Measurements from ENCODE around the gene SMIM5. TPM values are rescaled to one million over a fixed set of nuclear protein-coding genes. Genes with fewer than 3 reads are reported as not detected.

Gene SMIM5
- total RNA-seq, 1 donor from 2014 or later: 1.7 TPM

GRCh38 chr17:75625813-75626486 is 7.3 kb upstream of the SMIM5 start:
- peak; percentile 85 for TF ChIP-seq CTCF (IDR thresholded peaks at IDR 0.05; ENCODE audit: insufficient read depth, low read length, poor library complexity, severe bottlenecking)
- no peak for DNase-seq (ENCODE audit: low read depth)

DNA sequence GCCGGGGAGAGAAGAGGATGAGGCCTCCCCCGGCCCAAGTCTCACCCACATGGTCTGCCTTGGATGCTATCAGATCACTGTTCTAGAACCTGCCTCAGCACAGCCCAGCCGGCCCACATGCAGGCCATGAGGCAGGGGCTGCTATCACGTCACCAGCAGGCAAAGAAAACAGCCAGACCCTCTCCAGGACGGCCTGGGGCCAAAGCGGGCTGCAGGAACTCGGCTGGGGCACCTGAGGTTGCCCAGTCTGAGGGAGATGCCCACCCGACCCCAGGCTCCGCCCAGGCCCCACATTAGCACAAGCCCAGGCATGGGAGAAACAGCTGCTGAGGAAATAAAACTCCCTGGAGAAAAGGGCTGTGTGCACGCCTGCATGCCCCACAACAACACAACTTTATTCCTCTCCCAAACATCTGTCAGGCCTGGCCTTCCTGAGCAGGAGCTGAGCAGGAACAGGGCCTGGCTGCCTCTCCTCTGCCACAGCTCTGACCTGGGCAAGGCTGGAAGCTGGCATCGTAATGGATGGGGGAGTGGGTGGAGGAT is 6.7 kb upstream of the SMIM5 start:
- no peak for TF ChIP-seq CTCF (IDR thresholded peaks at IDR 0.05; ENCODE audit: insufficient read depth, low read length, poor library complexity, severe bottlenecking)
- no peak for DNase-seq (ENCODE audit: low read depth)
- Histone ChIP-seq H3K4me3 (ENCODE audit: low read depth, low read length) (no peak overlapping the region), H3K36me3 (ENCODE audit: control insufficient read depth, insufficient read depth, low read length) (no peaks in the 10 kb centered on the region), H3K27me3 (ENCODE audit: control insufficient read depth, insufficient read depth, low read length) (peaks cover 7% of the 10 kb centered on the region)

More at GRCh38 chr17:75625813-75626486, 7.3 kb upstream of the SMIM5 start:
- Histone ChIP-seq H3K27me3 (ENCODE audit: control insufficient read depth, insufficient read depth, low read length) (peaks cover 8% of the 10 kb centered on the region), H3K36me3 (ENCODE audit: control insufficient read depth, insufficient read depth, low read length) (no peaks in the 10 kb centered on the region), H3K4me3 (ENCODE audit: low read depth, low read length) (no peak overlapping the region)

DNA sequence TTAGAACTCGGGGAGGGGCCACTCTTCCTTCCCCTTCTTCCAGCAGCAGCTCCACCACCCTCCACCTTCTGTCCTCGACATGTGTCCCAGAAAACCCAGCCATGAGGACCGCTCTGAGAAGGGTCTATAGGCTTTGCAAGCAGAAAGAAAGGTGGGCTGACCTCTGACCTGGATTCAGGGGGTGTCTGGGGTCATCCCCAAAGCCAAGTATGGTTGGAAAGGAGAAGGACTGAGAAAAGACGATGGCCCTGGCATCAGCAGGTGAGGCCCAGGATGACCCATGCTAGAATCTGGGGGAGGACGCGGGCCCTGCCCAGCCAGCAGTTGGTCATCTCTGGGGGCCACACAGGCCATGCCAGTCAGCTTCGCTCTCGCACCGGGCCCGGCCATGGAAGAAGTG is 6.1 kb upstream of the SMIM5 start:
- Histone ChIP-seq H3K4me3 (ENCODE audit: low read depth, low read length) (no peak overlapping the region), H3K27me3 (ENCODE audit: control insufficient read depth, insufficient read depth, low read length) (peaks cover 4% of the 10 kb centered on the region), H3K36me3 (ENCODE audit: control insufficient read depth, insufficient read depth, low read length) (no peaks in the 10 kb centered on the region)
- DNase-seq (ENCODE audit: low read depth): no peak
- no peak for TF ChIP-seq CTCF (IDR thresholded peaks at IDR 0.05; ENCODE audit: insufficient read depth, low read length, poor library complexity, severe bottlenecking)

- DNase-seq (ENCODE audit: low read depth): no peak
- no peaks in the 10 kb centered on the region for H3K27me3 ChIP-seq (ENCODE audit: control insufficient read depth, insufficient read depth, low read length)
- H3K36me3 ChIP-seq (ENCODE audit: control insufficient read depth, insufficient read depth, low read length): no peaks in the 10 kb centered on the region
- TF ChIP-seq CTCF (IDR thresholded peaks at IDR 0.05; ENCODE audit: insufficient read depth, low read length, poor library complexity, severe bottlenecking): no peak
- no peak overlapping the region for H3K4me3 ChIP-seq (ENCODE audit: low read depth, low read length)
Observed at GRCh38 chr17:75628425-75628824, 4.8 kb upstream of the SMIM5 start.

DNA sequence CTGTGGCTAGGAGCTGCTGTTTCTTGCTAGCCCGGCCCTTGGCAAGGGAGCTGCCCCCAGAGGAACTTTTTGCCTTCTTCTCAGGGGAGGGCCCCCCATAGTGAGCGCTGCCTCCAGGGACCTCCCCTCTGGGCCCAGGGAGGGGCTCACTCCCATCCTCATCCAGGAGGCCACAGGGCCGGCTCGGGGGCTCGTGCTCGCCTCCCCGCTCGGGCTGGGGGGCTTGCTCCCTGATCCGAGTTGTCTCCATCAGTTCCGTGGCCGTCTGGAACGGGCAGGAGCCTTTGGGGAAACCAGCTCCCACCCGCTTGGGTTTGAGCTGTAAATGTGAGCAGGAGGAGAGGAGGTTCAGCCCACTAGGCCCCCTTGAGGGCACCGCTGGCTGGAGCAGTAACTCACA is 4.1 kb upstream of the SMIM5 start:
- no peak overlapping the region for H3K4me3 ChIP-seq (ENCODE audit: low read depth, low read length)
- DNase-seq (ENCODE audit: low read depth): no peak

More for the DNA sequence above, 4.1 kb upstream of the SMIM5 start:
- Histone ChIP-seq H3K27me3 (ENCODE audit: control insufficient read depth, insufficient read depth, low read length) (no peaks in the 10 kb centered on the region), H3K36me3 (ENCODE audit: control insufficient read depth, insufficient read depth, low read length) (no peaks in the 10 kb centered on the region)
- no peak for TF ChIP-seq CTCF (IDR thresholded peaks at IDR 0.05; ENCODE audit: insufficient read depth, low read length, poor library complexity, severe bottlenecking)

Data from kidney epithelial cell (primary cell).